H1 (cell line): ENCODE measurements around the gene PTHLH. TPM values are rescaled to one million over a fixed set of nuclear protein-coding genes. Genes with fewer than 3 reads are reported as not detected.

Experiments used
- CTCF ChIA-PET: fragments of 300-600 bp; sonication (Branson Sonifier 250); formaldehyde crosslinking; loops from one replicate; lab custom pipeline; 2021; ENCODE audit not compliant: partially characterized antibody; lab: Charles Lee
- POLR2A ChIA-PET: fragments of 300-600 bp; sonication (Branson Sonifier 250); formaldehyde crosslinking; loops from one replicate; lab custom pipeline; 2021; ENCODE audit warnings: inconsistent platforms; ENCODE audit not compliant: partially characterized antibody; lab: Charles Lee
- DNase-seq, 2 experiments: peaks; one replicate each; pipeline versions ENCODE4 v3.0.0 to v3.0.0-alpha.2; 2010 to 2022; ENCODE audit warnings: low spot score in 2 of 2, low read depth in 1 of 2, mixed read lengths in 1 of 2
- FAIRE-seq: peaks from 2 replicates; lab custom pipeline; 2011; peaks lifted over from hg19 to GRCh38; lab: Jason Lieb, UNC
- H2AFZ ChIP-seq: 2 replicates; pipeline ENCODE4 v1.8.1; 2012; ENCODE audit warnings: low read length, inconsistent platforms
- H2AK5ac ChIP-seq: 2 replicates; pipeline ENCODE4 v1.6.1; 2013; ENCODE audit warnings: low read depth, low read length
- H2BK120ac ChIP-seq: replicated peaks from 2 replicates; pipeline ENCODE3; 2013; ENCODE audit warnings: low read depth, low read length, inconsistent platforms
- H2BK12ac ChIP-seq: 2 replicates; pipeline ENCODE4 v1.6.1; 2013; ENCODE audit warnings: low read depth, low read length
- H2BK15ac ChIP-seq: 2 replicates; pipeline ENCODE4 v1.6.1; 2013; ENCODE audit warnings: low read length
- H2BK20ac ChIP-seq: 2 replicates; pipeline ENCODE4 v1.6.1; 2013; ENCODE audit warnings: low read length
- H2BK5ac ChIP-seq: 2 replicates; pipeline ENCODE4 v1.6.1; 2013; ENCODE audit warnings: low read depth, low read length
- H3K14ac ChIP-seq: 2 replicates; pipeline ENCODE4 v1.6.1; 2013; ENCODE audit warnings: inconsistent platforms; ENCODE audit not compliant: insufficient read length
- H3K18ac ChIP-seq: 2 replicates; pipeline ENCODE4 v1.6.1; 2013; ENCODE audit warnings: low read length; ENCODE audit errors: extremely low read depth
- H3K23ac ChIP-seq: 2 replicates; pipeline ENCODE4 v1.6.1; 2013; ENCODE audit warnings: inconsistent platforms; ENCODE audit not compliant: insufficient read length
- H3K23me2 ChIP-seq: 2 replicates; pipeline ENCODE4 v1.6.1; 2013; ENCODE audit warnings: low read depth, low read length
- H3K27ac ChIP-seq: 2 replicates; pipeline ENCODE4 v1.6.1; 2011; ENCODE audit warnings: low read depth, low read length, inconsistent platforms
- H3K27me3 ChIP-seq, 4 experiments: replicated peaks in 1 of 4; 1 replicate in 1 of 4; 2 replicates in 3 of 4; pipeline versions ENCODE4 v1.6.1 to v1.8.1; 2011 to 2013; ENCODE audit warnings: low read length in 3 of 4, mild to moderate bottlenecking in 3 of 4, inconsistent platforms in 2 of 4, mixed read lengths in 2 of 4, moderate library complexity in 1 of 4; ENCODE audit not compliant: control insufficient read depth in 3 of 4, insufficient read depth in 3 of 4; ENCODE audit errors: extremely low read depth in 1 of 4
- H3K36me3 ChIP-seq, 4 experiments: 2 replicates each; pipeline versions ENCODE4 v1.6.1 to v1.8.1; 2011 to 2013; ENCODE audit warnings: mild to moderate bottlenecking in 4 of 4, low read length in 3 of 4, moderate library complexity in 2 of 4, control low read depth in 1 of 4, inconsistent platforms in 1 of 4; ENCODE audit not compliant: insufficient read depth in 4 of 4, control insufficient read depth in 2 of 4
- H3K4ac ChIP-seq: replicated peaks from 2 replicates; pipeline ENCODE3; 2013; ENCODE audit warnings: low read length, low read depth, mixed read lengths, inconsistent platforms; ENCODE audit not compliant: insufficient read length
- H3K4me1 ChIP-seq, 4 experiments: replicated peaks in 1 of 4; 1 replicate in 1 of 4; 2 replicates in 3 of 4; pipeline versions ENCODE4 v1.6.1 to v1.8.1; 2011 to 2013; ENCODE audit warnings: low read length in 3 of 4, inconsistent platforms in 2 of 4, mixed read lengths in 1 of 4; ENCODE audit not compliant: insufficient read depth in 4 of 4, control insufficient read depth in 3 of 4
- H3K4me2 ChIP-seq, 2 experiments: 2 replicates each; pipeline versions ENCODE4 v1.6.1 to v1.8.1; 2011 to 2013; ENCODE audit warnings: low read depth in 2 of 2, low read length in 2 of 2, control low read depth in 1 of 2, inconsistent platforms in 1 of 2, mild to moderate bottlenecking in 1 of 2; ENCODE audit not compliant: insufficient read depth in 1 of 2
- H3K4me3 ChIP-seq, 4 experiments: fragments of 200-600, 300-600 bp in 1 of 4; sonication (generic), shearing (Covaris generic), sonication (Bioruptor Twin) in 1 of 4; 2 replicates each; pipeline versions ENCODE4 v1.5.1 to v1.8.1; 2011 to 2016; ENCODE audit warnings: low read length in 4 of 4, low read depth in 3 of 4, control low read depth in 2 of 4, inconsistent platforms in 2 of 4, mild to moderate bottlenecking in 2 of 4, mixed read lengths in 1 of 4, moderate library complexity in 1 of 4; ENCODE audit not compliant: insufficient read depth in 2 of 4; ENCODE audit errors: extremely low read depth in 1 of 4
- H3K56ac ChIP-seq: replicated peaks from 2 replicates; pipeline ENCODE3; 2013; ENCODE audit warnings: low read depth, mild to moderate bottlenecking, mixed read lengths, low read length, inconsistent platforms; ENCODE audit not compliant: insufficient read length
- H3K79me1 ChIP-seq: 2 replicates; pipeline ENCODE4 v1.6.1; 2013; ENCODE audit warnings: low read depth, low read length, control low read depth
- H3K79me2 ChIP-seq, 2 experiments: 2 replicates each; pipeline versions ENCODE4 v1.6.1 to v1.8.1; 2012 to 2013; ENCODE audit warnings: low read length in 2 of 2, mild to moderate bottlenecking in 2 of 2, inconsistent platforms in 1 of 2; ENCODE audit not compliant: insufficient read depth in 2 of 2, control insufficient read depth in 1 of 2
- H3K9ac ChIP-seq, 4 experiments: replicated peaks in 1 of 4; 1 replicate in 1 of 4; 2 replicates in 3 of 4; pipeline versions ENCODE4 v1.6.1 to v1.8.1; 2011 to 2013; ENCODE audit warnings: low read depth in 3 of 4, low read length in 3 of 4, control low read depth in 2 of 4, mild to moderate bottlenecking in 2 of 4, moderate library complexity in 2 of 4, inconsistent platforms in 1 of 4; ENCODE audit errors: extremely low read depth in 1 of 4
- H3K9me3 ChIP-seq, 2 experiments: 2 replicates each; pipeline versions ENCODE4 v1.6.1 to v1.8.1; 2012 to 2013; ENCODE audit warnings: mild to moderate bottlenecking in 2 of 2, moderate library complexity in 2 of 2, control low read depth in 1 of 2, inconsistent platforms in 1 of 2, low read depth in 1 of 2, low read length in 1 of 2, mixed read lengths in 1 of 2; ENCODE audit not compliant: insufficient read depth in 2 of 2
- H4K20me1 ChIP-seq, 2 experiments: replicated peaks in 1 of 2; 2 replicates each; pipeline versions ENCODE3 to v1.8.1; 2011 to 2013; ENCODE audit warnings: inconsistent platforms in 2 of 2, low read length in 2 of 2, mild to moderate bottlenecking in 1 of 2; ENCODE audit not compliant: insufficient read depth in 2 of 2, control insufficient read depth in 1 of 2
- H4K5ac ChIP-seq: 2 replicates; pipeline ENCODE4 v1.6.1; 2013; ENCODE audit warnings: low read length, low read depth, mixed read lengths, inconsistent platforms; ENCODE audit not compliant: insufficient read length
- H4K8ac ChIP-seq: 2 replicates; pipeline ENCODE4 v1.8.0; 2013; ENCODE audit warnings: mild to moderate bottlenecking, moderate library complexity, low read length, inconsistent platforms; ENCODE audit not compliant: insufficient read depth; ENCODE audit errors: extremely low read depth
- H4K91ac ChIP-seq: replicated peaks from 2 replicates; pipeline ENCODE3; 2013; ENCODE audit warnings: low read length, mixed read lengths, inconsistent platforms; ENCODE audit not compliant: insufficient read length
- BCL11A ChIP-seq, 2 experiments: IDR thresholded peaks; one replicate each; pipeline ENCODE4 v1.6.1; 2011; ENCODE audit warnings: low read depth in 2 of 2, low read length in 2 of 2, mild to moderate bottlenecking in 2 of 2
- CTCF ChIP-seq, 3 experiments: IDR thresholded peaks; 1 replicate in 2 of 3; 2 replicates in 1 of 3; pipeline versions ENCODE4 v1.5.1 to v1.6.1; 2011; ENCODE audit warnings: low read length in 3 of 3, mild to moderate bottlenecking in 3 of 3, inconsistent platforms in 2 of 3, low read depth in 1 of 3, moderate library complexity in 1 of 3; ENCODE audit not compliant: insufficient read depth in 1 of 3; ENCODE audit errors: control extremely low read depth in 1 of 3
- MAX ChIP-seq: IDR thresholded peaks from 2 replicates; pipeline ENCODE4 v1.6.1; 2012; ENCODE audit warnings: inconsistent platforms
- WGBS, 2 experiments: shearing (Covaris generic) in 1 of 2; methylation state at CpG; one replicate each; pipeline versions ENCODE4 v1.1.6 to v1.1.7; 2013 to 2015; ENCODE audit warnings: low lambda C conversion rate in 2 of 2, mixed read lengths in 2 of 2, inconsistent platforms in 1 of 2, low coverage in 1 of 2, missing lambda C conversion rate in 1 of 2; ENCODE audit not compliant: insufficient replicate concordance in 2 of 2, insufficient coverage in 1 of 2, insufficient read length in 1 of 2; ENCODE audit errors: extremely low coverage in 1 of 2, missing lambda C conversion rate in 1 of 2; 5-methylcytosine and 5-hydroxymethylcytosine counted together
- polyA plus RNA-seq, 7 experiments: library from polyadenylated mRNA; depleted of rRNA in 3 of 7; stranded (reverse) in 5 of 7; unstranded in 2 of 7; fragments of >200 nt in 5 of 7; fragments of 200-250 nt in 2 of 7; gene quantifications; 1 replicate in 5 of 7; 2 replicates in 1 of 7; 4 replicates in 1 of 7; pipeline versions ENCODE4 v1.2.1 to v1.2.3, GENCODE V29; 2011 to 2013; ENCODE audit warnings: missing spikeins in 2 of 7, mixed read lengths in 2 of 7
- total RNA-seq: library from RNA; stranded (reverse); fragmentation: NEBNext Ultra II Directional; extraction: Animal tissue kit (Norgen Biotek cat#: 25700); gene quantifications from 2 replicates; pipeline ENCODE4 v1.2.1, GENCODE V29; 2021

The PTHLH gene
- total and polyA plus RNA-seq, 2 of the 8 experiments (the other 6 are each of a cell fraction or from before 2014, with no cell fraction given), result 0.32 TPM; not detected in 1

GRCh38 chr12:27927347-27927746 lies 45.2 kb downstream of the PTHLH start:
- Histone ChIP-seq H3K23me2 (no peaks in the 10 kb centered on the region), H4K5ac (no peak overlapping the region), H3K9me3 (no peaks in the 10 kb centered on the region), H3K14ac (no peak overlapping the region), H3K27ac (no peak overlapping the region), H3K79me1 (no peaks in the 10 kb centered on the region), H3K23ac (no peak overlapping the region), H2BK5ac (no peak overlapping the region), H3K56ac (no peak overlapping the region), H3K4me1 (no peaks in the 10 kb centered on the region), H2AFZ (no peak overlapping the region), H4K8ac (no peak overlapping the region), H2BK20ac (no peak overlapping the region), H3K27me3 (peaks cover 0 to 1% (median 0%) of the 10 kb centered on the region in 4 experiments; a peak in 1 of 7 replicates), H3K4ac (no peak overlapping the region), H3K36me3 (no peaks in the 10 kb centered on the region), H3K4me3 (no peak overlapping the region), H2BK15ac (no peak overlapping the region), H2AK5ac (no peak overlapping the region), H2BK12ac (no peak overlapping the region), H3K4me2 (no peak overlapping the region), H3K79me2 (no peaks in the 10 kb centered on the region), H3K9ac (no peak overlapping the region), H2BK120ac (no peak overlapping the region), H3K18ac (no peak overlapping the region), H4K20me1 (no peaks in the 10 kb centered on the region), H4K91ac (no peak overlapping the region)
- DNase-seq, result no peak
- ChIA-PET POLR2A (no interaction called here), CTCF (interaction anchor here (2.0 kb wide), 1 partner anchor 13 kb away, joined by 9 read pairs; no protein-coding TSS in a partner anchor)
- 92% methylated on average over 2 of the region's 2 CpGs; no CpG with 5 or more reads in 1 of the 2 experiments for WGBS, 2 experiments
- no peak for FAIRE-seq
- TF ChIP-seq CTCF (IDR thresholded peaks at IDR 0.05; ENCODE audit: control extremely low read depth in 1 of 3, insufficient read depth in 1 of 3, low read depth in 1 of 3, low read length in 3 of 3) (no peak), MAX (no peak), BCL11A (IDR thresholded peaks at IDR 0.05; ENCODE audit: low read depth in 2 of 2, low read length in 2 of 2) (no peak)
